Activated naive CD4-positive, alpha-beta T cell treated with anti-CD3 and anti-CD28 coated beads, Interleukin-2, amount 50 U/mL, for 24 hours (primary cell): Measurements from ENCODE around the gene PSORS1C1.

Experiments
- H3K27ac Mint-ChIP-seq: one replicate; pipeline ENCODE4 v1.8.0; 2021; ENCODE audit warnings: mild to moderate bottlenecking, mixed read lengths
- H3K27me3 Mint-ChIP-seq: one replicate; pipeline ENCODE4 v1.8.0; 2021; ENCODE audit warnings: mixed read lengths
- H3K36me3 Mint-ChIP-seq: one replicate; pipeline ENCODE4 v1.8.0; 2021; ENCODE audit warnings: mixed read lengths
- H3K4me1 Mint-ChIP-seq: one replicate; pipeline ENCODE4 v1.8.0; 2021; ENCODE audit warnings: mixed read lengths
- H3K4me3 Mint-ChIP-seq: one replicate; pipeline ENCODE4 v1.8.0; 2021; ENCODE audit warnings: mild to moderate bottlenecking, mixed read lengths
- H3K9me3 Mint-ChIP-seq: one replicate; pipeline ENCODE4 v1.8.0; 2021; ENCODE audit warnings: mixed read lengths

The PSORS1C1 gene

DNA sequence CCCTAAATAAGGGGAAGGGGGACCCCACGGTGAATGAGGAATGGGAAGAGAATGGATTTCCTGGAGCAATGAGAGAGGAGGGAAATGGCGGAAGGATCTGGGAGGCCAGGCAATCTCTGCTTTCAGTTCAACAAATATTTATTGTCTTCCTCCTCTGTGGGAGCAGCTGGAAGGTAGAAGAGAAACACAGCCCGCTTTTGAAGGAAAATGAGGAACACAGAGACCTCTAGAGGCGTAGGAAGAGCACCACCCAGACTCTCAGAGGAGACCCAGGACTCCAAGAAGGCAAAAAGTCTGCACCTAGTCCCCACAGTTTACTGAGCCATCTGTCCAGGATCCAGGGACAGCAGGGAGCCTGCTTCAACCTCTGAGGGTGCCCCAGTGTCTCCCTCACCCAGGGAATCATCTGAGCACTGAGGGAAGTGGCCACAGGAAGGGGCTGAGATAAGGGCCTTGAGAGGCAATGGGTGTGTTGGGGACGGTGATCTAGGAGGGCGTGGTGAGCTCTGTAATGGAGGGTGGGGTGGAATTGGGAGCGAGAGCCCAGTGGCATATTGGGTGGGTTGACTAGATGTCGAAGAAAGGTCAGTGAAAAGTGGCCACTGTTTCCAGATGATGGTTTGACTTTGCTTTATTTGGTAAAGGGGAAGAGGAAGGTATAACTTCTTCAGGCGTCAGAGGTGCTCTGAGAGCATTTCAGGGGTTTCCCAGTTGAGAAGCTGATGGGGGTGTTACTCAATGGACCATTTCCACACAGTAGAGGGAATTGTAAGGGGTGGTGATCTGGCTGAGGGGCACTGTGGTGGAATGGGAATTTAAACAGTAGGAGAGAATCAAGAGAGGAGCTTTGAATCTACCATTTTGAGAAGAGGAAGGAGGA is 610 bp downstream of the PSORS1C1 start:
- no peaks in the 10 kb centered on the region for H3K27me3 Mint-ChIP-seq
- no peak overlapping the region for H3K27ac Mint-ChIP-seq
- H3K9me3 Mint-ChIP-seq, result no peaks in the 10 kb centered on the region
- H3K4me3 Mint-ChIP-seq, result no peak overlapping the region
- no peaks in the 10 kb centered on the region for H3K4me1 Mint-ChIP-seq
- no peaks in the 10 kb centered on the region for H3K36me3 Mint-ChIP-seq

- no peaks in the 10 kb centered on the region for H3K36me3 Mint-ChIP-seq
- H3K4me1 Mint-ChIP-seq, result no peaks in the 10 kb centered on the region
- H3K4me3 Mint-ChIP-seq, result no peak overlapping the region
- no peaks in the 10 kb centered on the region for H3K27me3 Mint-ChIP-seq
- no peaks in the 10 kb centered on the region for H3K9me3 Mint-ChIP-seq
- H3K27ac Mint-ChIP-seq, result no peak overlapping the region
Measured at GRCh38 chr6:31115941-31116560, 1.5 kb downstream of the PSORS1C1 start.

- Mint-ChIP-seq H3K36me3 (no peaks in the 10 kb centered on the region), H3K4me1 (no peaks in the 10 kb centered on the region), H3K9me3 (no peaks in the 10 kb centered on the region), H3K4me3 (no peak overlapping the region), H3K27me3 (no peaks in the 10 kb centered on the region), H3K27ac (no peak overlapping the region)
Measured at GRCh38 chr6:31116661-31117385, 2.2 kb downstream of the PSORS1C1 start.

- H3K9me3 Mint-ChIP-seq, result no peaks in the 10 kb centered on the region
- no peak overlapping the region for H3K27ac Mint-ChIP-seq
- no peaks in the 10 kb centered on the region for H3K4me1 Mint-ChIP-seq
- no peaks in the 10 kb centered on the region for H3K27me3 Mint-ChIP-seq
- no peak overlapping the region for H3K4me3 Mint-ChIP-seq
- H3K36me3 Mint-ChIP-seq, result no peaks in the 10 kb centered on the region
Measured at GRCh38 chr6:31118178-31118577, 3.6 kb downstream of the PSORS1C1 start.

GRCh38 chr6:31120151-31120915 is 5.7 kb downstream of the PSORS1C1 start, which contains the start of gene CDSN:
Gene CDSN, minus strand, starts transcription at chr6:31120446. Its CDS starts 27 bp downstream, at chr6:31120419.
- no peaks in the 10 kb centered on the region for H3K9me3 Mint-ChIP-seq
- no peaks in the 10 kb centered on the region for H3K36me3 Mint-ChIP-seq
- H3K27me3 Mint-ChIP-seq, result no peaks in the 10 kb centered on the region
- no peak within 1 kb of the TSS for H3K4me3 Mint-ChIP-seq
- H3K4me1 Mint-ChIP-seq, result no peaks in the 10 kb centered on the region
- H3K27ac Mint-ChIP-seq, result no peak within 1 kb of the TSS

- H3K36me3 Mint-ChIP-seq, result no peaks in the 10 kb centered on the region
- no peaks in the 10 kb centered on the region for H3K9me3 Mint-ChIP-seq
- no peaks in the 10 kb centered on the region for H3K27me3 Mint-ChIP-seq
- no peak overlapping the region for H3K4me3 Mint-ChIP-seq
- no peak overlapping the region for H3K27ac Mint-ChIP-seq
- H3K4me1 Mint-ChIP-seq, result no peaks in the 10 kb centered on the region
Measured at GRCh38 chr6:31121131-31121790, 6.7 kb downstream of the PSORS1C1 start.

DNA sequence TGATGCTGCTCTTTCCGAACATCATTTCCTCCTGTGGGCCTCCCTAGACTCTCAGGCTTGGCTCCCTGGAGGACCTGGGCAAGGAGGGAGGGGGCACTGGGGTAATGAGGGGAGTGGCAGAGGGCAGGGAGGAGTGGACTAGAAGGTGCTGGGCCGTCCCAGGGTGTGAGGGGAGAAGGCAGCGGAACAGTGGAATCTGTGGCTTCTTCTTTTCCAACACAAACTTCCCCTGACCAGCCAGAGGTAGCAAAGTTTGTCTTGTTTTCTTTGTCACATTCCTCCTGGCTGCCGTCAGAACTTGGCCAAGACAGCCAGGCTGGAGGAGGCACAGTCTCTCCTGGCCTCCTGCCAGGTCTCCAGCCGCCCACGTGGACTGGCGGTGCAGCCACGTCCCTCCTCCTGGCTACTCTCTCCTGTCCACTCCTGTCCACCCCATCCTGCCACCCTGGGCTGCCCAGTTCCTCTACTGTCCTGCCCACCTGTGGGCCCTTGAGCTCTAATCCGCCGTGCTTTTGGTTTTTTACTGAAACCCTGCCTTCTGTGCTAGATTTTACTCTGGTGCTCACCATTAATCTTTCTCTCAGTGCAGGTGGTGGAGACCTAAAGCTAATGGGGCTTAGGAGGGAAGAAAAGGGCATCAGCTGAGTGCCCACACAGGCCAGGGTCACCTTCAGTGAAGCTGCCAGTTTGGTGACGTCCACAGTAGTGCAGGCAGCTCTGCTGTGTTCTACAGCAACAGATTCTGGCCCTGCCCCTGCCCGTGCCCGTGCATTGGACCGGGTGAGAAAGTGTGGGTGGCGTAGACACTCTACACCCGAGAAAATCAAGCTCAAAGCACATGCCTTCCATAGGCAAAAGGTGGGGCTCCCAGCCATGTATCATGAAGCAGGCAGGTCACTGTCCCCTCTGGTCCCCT is 8.4 kb downstream of the PSORS1C1 start:
- no peaks in the 10 kb centered on the region for H3K36me3 Mint-ChIP-seq
- H3K27me3 Mint-ChIP-seq, result no peaks in the 10 kb centered on the region
- H3K4me1 Mint-ChIP-seq, result peaks cover 3% of the 10 kb centered on the region
- H3K27ac Mint-ChIP-seq, result no peak overlapping the region
- no peak overlapping the region for H3K4me3 Mint-ChIP-seq
- H3K9me3 Mint-ChIP-seq, result no peaks in the 10 kb centered on the region

GRCh38 chr6:31125162-31125561 is 10.6 kb downstream of the PSORS1C1 start:
- Mint-ChIP-seq H3K9me3 (no peaks in the 10 kb centered on the region), H3K36me3 (no peaks in the 10 kb centered on the region), H3K27ac (no peak overlapping the region), H3K27me3 (no peaks in the 10 kb centered on the region), H3K4me1 (peaks cover 6% of the 10 kb centered on the region), H3K4me3 (no peak overlapping the region)

GRCh38 chr6:31125586-31126363 is 11.2 kb downstream of the PSORS1C1 start:
- Mint-ChIP-seq H3K27ac (no peak overlapping the region), H3K4me3 (no peak overlapping the region), H3K9me3 (no peaks in the 10 kb centered on the region), H3K27me3 (no peaks in the 10 kb centered on the region), H3K4me1 (peaks cover 6% of the 10 kb centered on the region), H3K36me3 (no peaks in the 10 kb centered on the region)

- H3K4me1 Mint-ChIP-seq, result peaks cover 6% of the 10 kb centered on the region
- no peak overlapping the region for H3K4me3 Mint-ChIP-seq
- no peaks in the 10 kb centered on the region for H3K36me3 Mint-ChIP-seq
- H3K9me3 Mint-ChIP-seq, result no peaks in the 10 kb centered on the region
- H3K27ac Mint-ChIP-seq, result no peak overlapping the region
- H3K27me3 Mint-ChIP-seq, result no peaks in the 10 kb centered on the region
Measured at GRCh38 chr6:31126396-31127175, 12.0 kb downstream of the PSORS1C1 start.

DNA sequence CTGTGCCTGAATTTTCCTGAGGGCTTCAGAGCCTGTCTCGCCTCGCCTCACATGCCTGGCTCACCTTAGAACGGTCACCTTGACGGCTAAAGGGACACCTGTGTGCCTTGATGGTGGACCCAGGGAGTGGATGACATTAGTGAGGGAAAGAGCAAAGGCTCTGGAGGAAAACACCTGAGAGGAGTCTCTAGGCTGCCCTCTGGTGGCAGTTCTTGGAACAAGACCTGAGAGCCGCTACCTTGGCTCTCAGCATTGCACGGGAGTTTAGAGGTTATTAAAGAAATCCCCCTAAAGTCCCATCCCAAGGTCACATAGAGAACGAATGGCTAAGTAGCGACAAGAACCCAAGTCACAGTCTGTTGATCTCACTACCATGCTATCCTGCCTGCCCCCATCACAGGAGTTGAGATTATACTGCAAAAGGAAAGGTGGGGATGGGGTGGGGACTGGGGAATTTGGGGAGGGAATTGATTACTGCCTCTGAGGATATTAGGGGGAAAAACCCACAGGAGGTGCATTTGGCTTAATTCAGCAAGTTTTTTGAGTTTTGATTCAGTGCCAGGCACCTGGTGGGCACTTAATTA is 13.6 kb downstream of the PSORS1C1 start:
- Mint-ChIP-seq H3K4me1 (peaks cover 6% of the 10 kb centered on the region), H3K27me3 (no peaks in the 10 kb centered on the region), H3K36me3 (no peaks in the 10 kb centered on the region), H3K27ac (no peak overlapping the region), H3K4me3 (no peak overlapping the region), H3K9me3 (no peaks in the 10 kb centered on the region)

DNA sequence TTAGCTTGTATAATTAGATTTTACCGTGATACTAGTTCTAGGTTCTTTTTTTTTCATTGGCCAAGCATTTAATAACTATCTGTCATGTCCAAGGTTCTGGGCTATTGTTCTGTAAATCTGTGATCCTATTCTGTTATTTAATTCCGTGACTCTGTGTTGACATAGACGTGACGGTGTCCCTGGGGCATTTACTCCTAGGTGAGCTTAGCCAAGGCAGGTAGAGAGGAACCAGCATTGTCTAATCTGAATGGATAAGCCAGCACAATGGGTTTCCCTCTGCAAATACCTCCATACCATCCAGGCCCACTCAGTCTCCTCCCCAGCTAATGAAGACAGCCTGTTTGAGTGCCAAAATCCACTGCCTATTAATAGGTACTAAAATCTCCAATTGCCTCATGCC is 14.5 kb downstream of the PSORS1C1 start:
- Mint-ChIP-seq H3K9me3 (no peaks in the 10 kb centered on the region), H3K27me3 (no peaks in the 10 kb centered on the region), H3K27ac (no peak overlapping the region), H3K36me3 (no peaks in the 10 kb centered on the region), H3K4me1 (peaks cover 6% of the 10 kb centered on the region), H3K4me3 (no peak overlapping the region)

DNA sequence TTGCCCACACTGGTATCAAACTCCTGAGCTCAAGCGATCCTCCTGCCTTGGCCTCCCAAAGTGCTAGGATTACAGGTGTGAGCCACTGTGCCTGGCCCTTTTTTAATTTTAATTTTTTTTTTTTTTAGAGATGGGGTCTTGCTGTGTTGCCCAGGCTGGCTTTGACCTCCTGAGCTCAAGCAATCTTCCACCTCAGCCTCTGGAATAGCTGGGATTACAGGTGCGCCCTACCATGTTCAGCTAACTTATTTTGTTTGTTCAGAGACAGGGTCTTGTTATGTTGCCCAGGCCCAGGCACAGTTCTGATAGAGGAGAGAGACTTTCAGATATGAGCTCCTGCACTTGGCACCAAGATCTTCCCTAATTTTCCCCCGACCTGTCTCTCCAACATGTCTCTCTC is 16.2 kb downstream of the PSORS1C1 start:
- H3K4me1 Mint-ChIP-seq, result peaks cover 6% of the 10 kb centered on the region
- H3K27ac Mint-ChIP-seq, result no peak overlapping the region
- no peaks in the 10 kb centered on the region for H3K9me3 Mint-ChIP-seq
- no peaks in the 10 kb centered on the region for H3K27me3 Mint-ChIP-seq
- no peaks in the 10 kb centered on the region for H3K36me3 Mint-ChIP-seq
- no peak overlapping the region for H3K4me3 Mint-ChIP-seq
